Measurements from ENCODE around the gene LMF1.

GRCh38 chr16:1008085-1008484, 37.3 kb upstream of the LMF1 start:
- no peak for TF ChIP-seq CTCF (conservative IDR thresholded peaks at IDR 0.05 in 1 of 2, IDR thresholded peaks at IDR 0.05 in 1 of 2; ENCODE audit: extremely low read depth in 1 of 2, insufficient read depth in 1 of 2, low read depth in 1 of 2, low read length in 2 of 2)
- TF ChIP-seq EZH2 (IDR thresholded peaks at IDR 0.05; ENCODE audit: borderline replicate concordance, low read length): no peak

Data from mammary epithelial cell (primary cell).